NCI-H2107 treated with DMSO at 0.1 percent for 48 hours (cell line): ENCODE results near the gene PRPSAP2.
A peak's percentile ranks its signal among the peaks of the same experiment; 100 is the strongest.

Experiments used
- DNase-seq: peaks from one replicate; lab custom pipeline; 2025; ENCODE audit not compliant: unreplicated experiment; lab: John Stamatoyannopoulos, UW

Gene PRPSAP2

GRCh38 chr17:18961634-18962493, 103.9 kb downstream of the PRPSAP2 start:
- no peak for DNase-seq

GRCh38 chr17:18962494-18962815, 104.5 kb downstream of the PRPSAP2 start:
- no peak for DNase-seq

DNA sequence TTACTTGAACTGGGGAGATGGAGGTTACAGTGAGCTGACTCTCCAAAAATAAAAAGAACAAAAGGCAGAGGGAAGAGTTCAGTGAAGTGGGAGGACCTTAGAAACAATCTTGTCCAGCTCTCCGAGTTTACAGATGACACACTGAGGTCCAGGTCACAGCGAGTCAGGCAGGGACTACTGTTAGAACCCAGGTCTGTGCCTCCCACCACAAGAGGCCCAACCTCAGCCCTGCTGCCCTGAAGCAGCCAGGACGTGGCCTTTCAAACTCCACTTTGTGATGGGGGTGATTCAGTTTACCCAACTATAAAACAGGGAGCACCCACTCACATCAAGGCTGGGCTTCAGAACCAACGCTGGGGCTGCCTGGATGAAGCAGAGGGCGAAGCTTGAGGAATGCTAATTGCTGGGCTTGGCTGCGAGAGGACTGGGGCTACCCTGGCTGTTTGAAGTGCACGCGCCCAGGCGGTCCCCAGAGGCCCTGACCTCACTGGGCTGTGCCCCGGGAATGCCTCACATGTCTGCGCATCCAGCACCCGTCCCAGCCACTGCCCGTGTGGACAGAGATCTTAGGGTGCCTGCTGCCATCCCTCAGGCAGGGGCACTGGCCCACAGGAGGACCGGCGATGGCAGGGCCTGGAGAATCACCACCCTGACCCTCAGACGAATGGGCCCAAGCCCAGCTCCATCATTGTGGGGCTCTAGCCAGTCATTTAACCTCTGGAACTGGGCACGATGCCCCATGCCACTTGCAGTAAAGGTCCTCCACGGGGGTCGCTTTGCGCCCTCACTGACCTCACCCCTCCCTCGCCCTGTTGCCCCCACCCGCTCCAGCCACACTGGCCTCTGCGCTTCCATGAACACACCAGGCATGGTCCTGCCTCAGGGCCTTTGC, 105.4 kb downstream of the PRPSAP2 start:
- DNase-seq, result no peak

DNA sequence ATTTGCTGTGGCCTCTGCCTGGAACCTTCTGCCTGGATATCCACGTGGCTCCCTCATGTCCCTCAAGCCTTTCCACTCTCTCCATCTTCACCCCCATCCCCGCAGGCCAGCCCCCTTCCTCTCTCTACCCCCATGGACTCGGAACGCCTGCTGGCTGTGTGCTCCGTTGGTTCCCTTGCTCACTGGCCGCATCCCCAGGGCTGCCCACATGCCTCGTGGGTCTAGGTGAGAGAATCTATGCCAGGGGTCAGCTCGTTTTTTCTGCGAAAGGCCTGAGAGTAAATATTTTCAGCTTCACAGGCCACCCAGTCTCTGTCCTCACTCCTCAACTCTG, 106.1 kb downstream of the PRPSAP2 start:
- DNase-seq, result no peak

- DNase-seq, result no peak
These were observed 106.6 kb downstream of the PRPSAP2 start for GRCh38 chr17:18964550-18964949.

GRCh38 chr17:18965530-18966236, 107.8 kb downstream of the PRPSAP2 start:
- DNase-seq, result no peak

- peak; percentile 63 for DNase-seq
These were observed 109.1 kb downstream of the PRPSAP2 start for GRCh38 chr17:18966831-18967624.

GRCh38 chr17:18967916-18968315, 110.0 kb downstream of the PRPSAP2 start:
- DNase-seq, result no peak

DNA sequence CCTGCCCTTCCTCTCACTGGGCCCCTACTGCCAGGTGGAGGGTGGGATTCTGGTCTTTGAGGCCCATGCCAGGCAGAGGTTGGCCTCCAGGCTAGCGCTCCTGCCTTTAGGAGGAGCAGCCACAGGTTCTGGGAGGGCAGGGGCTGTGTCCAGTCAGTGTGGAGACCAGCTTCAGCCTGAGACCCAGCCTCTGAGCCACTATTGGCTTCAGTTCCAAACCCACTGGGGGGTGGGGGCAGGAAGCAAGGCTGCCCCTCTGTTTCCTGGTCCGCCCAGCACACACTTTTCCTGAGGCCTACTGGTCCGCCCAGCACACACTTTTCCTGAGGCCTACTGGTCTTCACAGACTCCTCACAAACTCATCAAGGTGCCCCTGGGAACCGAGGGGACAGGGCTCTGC, 110.4 kb downstream of the PRPSAP2 start:
- DNase-seq, result no peak

- DNase-seq, result no peak
These were observed 111.3 kb downstream of the PRPSAP2 start for GRCh38 chr17:18968945-18969887.

DNA sequence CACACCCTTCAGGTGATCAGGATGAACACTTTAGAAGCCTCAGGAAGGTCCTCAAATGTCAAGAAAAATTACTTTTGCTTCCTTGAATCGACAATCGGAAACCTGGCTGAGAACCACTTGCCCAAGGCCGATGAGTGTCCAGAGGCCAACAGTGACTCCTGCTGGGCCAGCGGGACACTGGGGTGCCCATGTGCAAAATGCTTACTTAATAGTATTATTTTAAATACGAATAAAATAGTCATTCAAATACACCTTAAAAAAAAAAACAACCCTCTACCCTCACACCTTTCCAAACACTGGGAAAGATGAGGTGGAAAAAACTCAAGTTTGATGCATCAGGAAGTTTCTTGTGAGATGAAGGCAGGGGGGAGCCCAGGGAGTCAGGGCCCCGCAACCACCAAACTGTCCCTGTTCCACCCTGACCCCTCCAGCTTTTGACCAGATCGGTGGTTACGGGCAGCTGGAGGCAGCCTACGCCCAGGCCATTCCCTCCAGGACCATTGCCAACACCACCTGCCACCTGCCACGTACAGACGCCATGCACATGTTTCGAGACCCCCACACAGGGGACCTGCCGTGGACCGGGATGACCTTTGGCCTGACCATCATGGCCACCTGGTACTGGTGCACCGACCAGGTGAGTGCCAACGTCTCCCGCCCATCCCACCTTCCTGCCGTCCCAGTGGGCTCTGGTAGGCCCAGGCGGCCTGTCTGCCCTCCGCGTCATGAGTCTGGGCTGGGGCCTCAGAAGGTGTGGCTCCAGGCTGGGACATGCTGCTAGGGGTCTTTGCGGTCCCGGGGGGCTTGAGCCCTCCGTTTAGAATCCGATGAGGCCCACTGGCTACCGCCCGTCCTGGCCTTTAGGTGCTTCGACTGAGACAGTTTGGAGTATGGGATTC, 112.9 kb downstream of the PRPSAP2 start:
- no peak for DNase-seq

GRCh38 chr17:18971801-18972200, 113.9 kb downstream of the PRPSAP2 start:
- no peak for DNase-seq

GRCh38 chr17:18974407-18975149, 116.6 kb downstream of the PRPSAP2 start:
- DNase-seq, result no peak

DNA sequence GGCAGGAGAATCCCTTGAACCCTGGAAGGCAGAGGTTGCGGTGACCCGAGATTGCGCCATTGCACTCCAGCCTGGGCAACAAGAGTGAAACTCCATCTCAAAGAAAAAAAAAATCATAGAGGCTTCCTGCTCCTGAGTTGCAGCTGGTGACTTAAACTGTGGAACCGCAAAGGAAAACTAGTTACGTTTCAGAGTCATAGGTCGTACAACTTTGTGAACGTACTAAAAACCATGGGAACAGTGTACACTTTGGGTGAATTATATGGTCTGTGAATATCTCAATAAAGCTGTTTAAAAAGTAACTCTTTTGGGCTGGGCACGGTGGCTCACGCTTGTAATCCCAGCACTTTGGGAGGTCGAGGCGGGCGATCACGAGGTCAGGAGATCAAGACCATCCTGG, 117.7 kb downstream of the PRPSAP2 start:
- DNase-seq, result no peak

- DNase-seq, result no peak
These were observed 118.3 kb downstream of the PRPSAP2 start for GRCh38 chr17:18976201-18976600.

- no peak for DNase-seq
These were observed 119.1 kb downstream of the PRPSAP2 start for GRCh38 chr17:18977021-18977420.

- DNase-seq, result no peak
These were observed 119.7 kb downstream of the PRPSAP2 start for GRCh38 chr17:18977646-18978045.

- no peak for DNase-seq
These were observed 120.1 kb downstream of the PRPSAP2 start for GRCh38 chr17:18978050-18978449.
